Activated T-helper 9 cell treated with anti-CD3 and anti-CD28 coated beads, Interleukin-2, amount 50 U/mL, for 16 hours (primary cell): ENCODE measurements around the gene CYP46A1.

Source experiments
- DNase-seq: peaks from one replicate; pipeline ENCODE4 v3.0.0-alpha.2; 2020; ENCODE audit warnings: low read depth

The CYP46A1 gene

DNA sequence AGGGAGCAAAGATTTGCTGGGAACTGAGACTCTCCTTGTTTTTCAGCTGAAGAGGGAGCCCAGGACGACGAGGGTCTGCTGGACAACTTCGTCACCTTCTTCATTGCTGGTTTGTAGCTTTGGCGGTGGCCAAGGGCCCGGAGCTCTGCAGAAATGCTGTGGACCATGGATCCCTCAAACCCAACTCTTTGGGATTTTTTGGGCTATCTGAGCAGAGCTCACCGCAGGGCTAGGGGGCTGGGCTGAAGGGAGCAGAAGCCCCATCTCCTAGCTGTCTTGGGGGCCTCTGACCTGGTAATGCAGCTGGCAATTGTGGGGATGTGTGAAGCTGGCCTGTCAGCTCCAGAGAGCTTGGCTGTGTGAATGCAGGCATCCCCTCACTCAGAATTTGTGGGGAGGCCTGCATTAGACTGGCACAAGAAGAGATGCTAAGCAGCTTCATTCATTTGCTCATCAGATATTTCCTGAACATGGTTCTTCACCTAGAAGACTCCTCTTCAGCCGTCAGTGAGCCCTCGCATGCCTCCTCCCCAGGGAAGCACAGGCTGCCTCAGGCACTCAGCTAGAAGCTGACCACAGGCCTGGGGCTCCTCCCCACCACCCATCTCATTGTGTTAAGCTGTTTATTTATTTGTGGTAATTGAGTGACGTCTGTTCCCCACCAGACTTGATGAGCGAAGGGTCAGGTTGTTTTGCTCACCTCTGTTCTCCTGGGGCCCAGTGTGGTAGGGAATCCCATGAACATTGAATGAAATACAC, 32.2 kb downstream of the CYP46A1 start:
- DNase-seq = no peak

DNA sequence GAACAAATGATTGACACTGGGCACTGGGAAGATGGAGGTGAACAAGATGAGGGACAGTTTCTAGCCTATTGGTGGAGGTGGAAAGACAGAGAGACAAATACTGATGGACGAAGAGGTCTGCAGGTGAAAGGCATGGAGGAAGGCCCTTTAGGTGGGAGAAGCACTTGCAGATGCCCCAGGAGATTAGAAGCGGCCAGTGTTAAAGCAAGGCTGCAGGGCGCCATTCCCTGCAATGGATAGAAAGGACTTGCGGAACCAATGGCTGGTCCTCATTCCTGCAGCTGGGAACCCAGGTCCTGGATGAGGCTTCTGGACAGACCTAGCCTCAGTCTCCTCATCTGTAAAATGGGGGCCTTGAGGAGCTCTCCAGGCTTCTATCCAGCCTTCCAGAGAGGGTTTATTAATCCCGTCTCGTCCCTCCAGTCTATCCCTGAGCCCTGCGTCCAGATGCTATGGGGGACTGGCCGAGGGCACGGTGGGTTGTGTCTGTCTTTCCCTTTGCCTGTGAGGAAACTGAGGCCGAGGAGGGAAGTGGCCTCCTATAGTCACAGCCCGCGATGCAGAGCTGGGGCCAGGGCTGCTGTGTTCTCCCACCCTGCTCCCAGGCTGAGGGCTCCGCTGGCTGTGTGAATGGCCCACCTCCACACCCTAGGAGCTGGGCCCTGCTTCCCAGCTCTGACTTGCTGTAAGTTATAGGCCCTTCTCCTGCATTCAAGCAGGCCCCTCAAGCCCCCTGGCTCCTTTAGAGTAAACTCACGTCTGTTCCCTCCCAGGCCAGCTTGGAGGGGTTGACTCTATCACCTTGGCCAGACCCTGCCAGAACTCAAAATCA, 33.0 kb downstream of the CYP46A1 start:
- no peak for DNase-seq

DNA sequence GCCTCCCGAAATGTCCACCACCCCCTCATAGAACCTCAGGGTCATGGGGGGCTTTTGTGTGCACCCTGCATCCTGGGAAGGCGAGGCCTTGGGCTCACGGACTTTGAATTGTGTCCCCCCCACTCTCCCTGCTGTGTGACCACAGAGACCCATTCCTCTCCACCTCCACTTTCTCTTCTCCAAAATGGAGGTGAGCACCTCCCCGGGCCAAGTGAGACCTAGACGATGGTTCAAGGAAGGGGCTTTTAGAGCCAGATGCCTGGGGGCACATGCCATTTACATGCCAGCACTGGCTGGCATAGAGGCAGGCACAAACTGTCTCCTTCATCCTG, 33.5 kb downstream of the CYP46A1 start:
- no peak for DNase-seq

DNA sequence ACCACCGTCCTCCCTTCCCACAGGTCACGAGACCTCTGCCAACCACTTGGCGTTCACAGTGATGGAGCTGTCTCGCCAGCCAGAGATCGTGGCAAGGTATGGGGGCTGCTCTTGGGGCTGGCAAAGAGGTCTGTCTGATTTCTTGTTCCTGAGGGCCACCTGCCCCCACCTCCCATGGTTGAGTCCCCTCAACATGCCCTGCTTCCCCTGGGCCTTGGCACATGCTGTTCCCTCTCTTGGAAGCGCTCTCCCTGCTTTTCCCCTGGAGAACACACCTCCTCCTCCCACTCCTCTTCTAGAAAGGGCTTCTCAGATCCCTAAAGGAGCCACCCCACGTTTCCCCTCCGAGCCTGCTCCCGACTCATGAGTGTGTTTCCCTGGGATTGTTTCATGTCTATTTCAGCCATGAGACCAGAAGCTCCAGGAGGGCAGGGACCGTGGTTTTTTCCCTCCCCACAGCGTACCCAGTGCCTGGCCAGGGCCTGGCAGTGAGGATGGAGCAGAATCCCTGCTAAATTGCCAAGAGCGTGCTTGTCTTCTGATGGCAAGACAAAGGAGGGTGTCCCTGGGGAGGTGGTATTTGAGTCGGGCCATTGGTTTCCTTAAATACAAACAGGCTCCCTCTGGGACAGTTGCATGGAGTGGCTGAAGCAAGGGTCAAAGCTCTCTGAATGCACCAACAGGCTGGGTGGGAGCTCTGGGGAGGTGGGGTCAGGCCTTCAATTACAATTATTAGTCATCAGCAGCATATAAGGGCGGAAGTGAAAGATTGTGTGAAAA, 34.1 kb downstream of the CYP46A1 start:
- no peak for DNase-seq

DNA sequence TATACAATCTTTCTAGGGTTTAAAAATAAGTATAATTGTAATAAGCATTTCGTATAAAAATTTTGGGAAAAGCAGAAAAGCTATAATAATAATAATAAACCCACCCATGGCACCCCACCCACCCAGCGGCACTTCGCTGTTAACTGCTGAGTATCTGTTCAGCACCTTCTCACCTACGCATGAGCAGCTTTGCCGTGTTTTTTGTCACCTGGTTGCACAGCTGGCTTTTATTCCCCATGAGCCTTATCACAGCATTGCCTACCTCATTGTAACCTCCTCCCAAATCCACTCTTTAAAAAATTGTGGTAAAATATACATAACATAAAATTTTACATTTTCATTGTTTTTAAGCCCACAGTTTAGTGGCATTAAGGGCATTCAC, 34.7 kb downstream of the CYP46A1 start:
- no peak for DNase-seq

DNA sequence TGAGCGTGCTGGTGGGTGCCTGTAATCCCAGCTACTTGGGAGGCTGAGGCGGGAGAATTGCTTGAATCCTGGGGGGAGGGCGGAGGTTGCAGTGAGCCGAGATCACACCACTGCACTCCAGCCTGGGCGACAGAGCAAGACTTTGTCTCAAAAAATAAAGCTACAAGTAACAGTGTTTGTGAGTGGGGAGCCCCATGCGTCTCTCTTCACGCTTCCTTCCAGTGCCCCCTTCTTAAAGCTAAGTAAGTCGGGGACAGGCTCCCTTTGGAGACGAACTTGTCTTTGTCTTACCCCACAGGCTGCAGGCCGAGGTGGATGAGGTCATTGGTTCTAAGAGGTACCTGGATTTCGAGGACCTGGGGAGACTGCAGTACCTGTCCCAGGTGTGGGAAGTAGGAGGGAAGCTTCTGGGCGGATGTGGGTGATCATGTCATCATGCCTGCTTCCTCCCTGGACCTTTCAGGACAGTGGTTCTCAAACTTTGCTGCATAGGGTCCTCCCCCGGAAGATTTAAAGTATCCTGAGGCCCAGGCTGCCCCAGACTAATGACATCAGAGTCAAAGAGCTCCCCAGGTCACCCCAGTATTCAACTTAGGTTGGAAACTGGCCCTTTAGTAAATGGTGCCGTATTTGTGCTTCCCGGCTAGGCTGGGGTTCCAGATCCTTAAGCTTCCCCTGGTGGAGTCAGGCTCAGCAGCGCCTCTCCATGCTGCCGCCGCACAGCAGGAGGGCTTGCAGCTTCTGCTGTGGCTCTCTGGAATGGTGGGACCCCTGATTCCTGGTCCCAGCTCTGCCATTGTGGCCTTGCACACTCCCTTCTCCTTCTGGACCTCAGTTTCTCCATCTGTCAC, 37.1 kb downstream of the CYP46A1 start:
- no peak for DNase-seq

DNA sequence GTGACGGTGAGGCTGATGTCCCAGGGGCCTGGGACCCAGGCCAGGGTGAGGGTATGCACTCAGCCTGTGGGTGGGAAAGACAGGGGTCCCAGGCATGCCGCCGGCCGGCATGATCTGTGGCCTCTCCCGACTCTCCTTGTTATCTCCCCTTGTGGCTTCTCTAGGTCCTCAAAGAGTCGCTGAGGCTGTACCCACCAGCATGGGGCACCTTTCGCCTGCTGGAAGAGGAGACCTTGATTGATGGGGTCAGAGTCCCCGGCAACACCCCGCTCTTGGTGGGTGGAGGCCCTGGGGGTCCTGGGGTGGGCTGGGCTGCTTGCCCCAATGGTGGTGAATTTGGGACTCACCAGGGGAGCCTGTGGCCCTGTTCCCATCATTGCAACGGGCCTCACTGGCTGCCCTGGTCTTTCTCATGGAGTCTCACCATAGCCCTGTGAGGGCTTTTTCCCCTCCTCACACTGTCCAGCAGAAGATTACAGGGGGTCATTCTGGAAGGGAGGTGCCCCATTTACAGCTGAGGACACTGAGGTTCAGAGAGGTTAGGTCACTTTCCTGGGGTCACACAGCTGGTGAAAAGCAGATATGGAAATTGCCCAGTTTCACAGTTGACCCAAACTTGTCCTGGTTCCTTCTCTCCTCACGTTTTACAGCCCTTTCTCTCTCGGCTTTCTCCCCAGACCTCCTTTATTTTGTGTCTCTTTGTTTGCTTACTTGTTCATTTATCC, 37.9 kb downstream of the CYP46A1 start:
- no peak for DNase-seq

DNA sequence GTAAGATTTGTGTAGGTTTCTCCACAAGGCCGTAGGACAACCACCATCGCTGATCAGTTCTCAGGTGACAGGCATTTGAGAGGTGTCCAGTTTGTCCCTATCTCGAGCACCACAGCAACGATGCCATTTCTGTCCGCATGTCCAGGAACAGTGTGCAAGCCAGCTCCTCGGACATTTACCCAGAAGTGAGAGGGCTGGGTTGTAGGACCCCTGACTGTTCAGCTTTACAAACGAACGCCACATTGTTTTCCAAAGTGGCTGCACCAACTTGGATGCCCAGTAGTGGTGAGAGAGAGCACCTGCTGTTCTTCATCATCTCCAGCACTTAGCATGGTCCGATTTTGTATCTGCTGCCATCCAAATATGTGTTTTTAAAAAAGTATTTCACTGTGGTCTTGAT, 38.6 kb downstream of the CYP46A1 start:
- DNase-seq = no peak

DNA sequence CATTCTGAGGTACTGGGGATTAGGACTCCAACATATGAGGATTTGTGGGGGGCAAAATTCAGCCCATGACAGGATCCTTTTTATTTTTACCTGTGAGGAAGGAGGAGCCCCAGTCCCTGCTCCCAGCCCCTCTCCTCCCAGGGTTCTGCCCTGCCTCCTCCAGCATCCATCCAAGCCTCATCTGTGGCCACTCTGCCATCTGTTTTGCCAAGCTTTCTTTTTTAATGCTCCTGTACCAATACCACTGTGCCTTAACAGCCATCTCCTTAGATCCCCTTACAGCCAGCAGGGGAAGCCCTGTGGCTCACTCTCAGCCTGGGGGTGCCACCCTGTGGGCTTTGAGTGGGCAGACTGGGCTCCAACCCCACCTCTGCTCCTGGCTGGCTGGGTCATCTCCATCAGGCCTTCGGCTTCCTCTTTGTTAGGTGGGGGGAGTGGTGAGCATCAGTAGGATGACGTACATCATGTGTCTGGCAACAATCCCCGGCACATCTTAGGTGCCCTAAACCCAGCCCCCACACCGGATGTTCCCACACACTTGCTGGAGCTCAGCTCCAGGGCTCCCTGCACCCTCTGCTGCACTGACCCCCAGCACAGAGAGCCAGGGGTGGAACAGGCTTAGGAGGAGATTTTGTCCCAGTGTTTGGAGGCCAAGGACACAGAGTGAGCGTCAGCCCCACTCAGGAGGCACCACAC, 40.2 kb downstream of the CYP46A1 start:
- DNase-seq = no peak

DNA sequence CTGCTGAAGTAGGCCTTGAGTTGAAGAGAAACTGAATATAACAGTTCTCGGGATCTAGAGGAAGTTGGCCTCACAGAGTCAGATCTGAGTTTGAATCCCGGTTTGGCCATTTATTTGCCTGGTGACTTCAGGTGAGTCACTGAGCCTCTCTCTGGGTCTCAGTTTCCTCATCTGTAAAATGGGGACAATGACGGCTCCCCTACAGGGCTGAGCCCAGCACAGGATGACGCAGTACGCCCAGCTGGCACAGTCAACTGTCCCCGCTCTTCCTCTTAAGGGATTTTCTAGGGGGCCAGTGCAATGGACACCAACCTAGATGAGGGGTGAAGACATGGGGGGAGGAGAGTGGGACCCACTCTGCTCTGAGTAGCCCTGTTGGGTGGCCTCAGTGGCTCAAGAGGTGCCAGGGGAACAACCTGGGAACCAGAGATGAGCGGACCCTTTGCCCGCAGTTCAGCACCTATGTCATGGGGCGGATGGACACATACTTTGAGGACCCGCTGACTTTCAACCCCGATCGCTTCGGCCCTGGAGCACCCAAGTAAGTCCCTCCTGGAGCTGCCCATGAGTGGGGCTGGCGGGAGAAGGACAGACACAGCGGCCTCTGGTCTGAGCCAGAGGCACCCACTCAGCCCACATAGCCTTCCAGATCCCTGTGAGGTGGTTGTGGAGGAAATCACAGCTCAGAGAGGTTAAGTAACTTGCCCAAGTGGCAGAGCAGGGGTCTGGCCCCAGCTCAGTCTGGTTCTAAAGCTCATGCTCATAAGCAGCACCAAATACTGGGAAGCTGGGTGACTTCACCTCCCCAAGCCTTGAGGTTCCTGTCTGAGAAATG, 41.1 kb downstream of the CYP46A1 start:
- no peak for DNase-seq

DNA sequence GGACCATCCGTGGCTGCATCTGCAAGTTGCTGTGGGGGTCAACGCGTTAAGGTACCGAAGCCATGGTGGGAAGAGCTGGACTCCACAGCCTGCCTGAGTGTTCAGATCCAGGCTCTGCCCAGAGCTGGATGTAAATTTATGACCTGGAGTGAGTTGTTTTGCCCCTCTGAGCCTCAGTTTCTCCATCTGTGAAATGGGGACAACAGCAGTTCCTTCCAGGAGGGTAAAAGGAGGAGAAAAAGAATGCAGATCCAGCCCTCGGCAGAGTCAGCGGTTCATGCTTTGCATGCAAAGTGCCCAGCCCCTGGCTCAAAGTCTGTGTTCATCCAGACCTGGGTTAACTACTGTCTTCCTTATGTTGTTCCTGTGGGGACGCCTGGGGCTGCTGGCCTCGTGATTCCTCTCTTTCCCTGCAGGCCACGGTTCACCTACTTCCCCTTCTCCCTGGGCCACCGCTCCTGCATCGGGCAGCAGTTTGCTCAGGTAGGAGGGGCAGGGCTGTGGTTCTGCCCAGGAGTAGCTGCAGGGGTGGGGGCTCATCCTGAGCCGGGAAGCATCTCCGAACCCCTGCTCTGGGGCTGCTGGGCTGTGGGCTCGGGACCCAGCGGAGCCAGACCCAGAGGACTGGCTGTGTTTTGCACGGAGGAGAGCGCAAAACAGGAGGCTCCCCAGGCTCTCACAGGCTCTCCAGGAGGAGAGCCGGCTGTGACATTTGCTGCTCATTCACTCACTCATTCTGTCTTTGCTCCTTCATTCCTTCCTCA, 41.9 kb downstream of the CYP46A1 start:
- DNase-seq = no peak

DNA sequence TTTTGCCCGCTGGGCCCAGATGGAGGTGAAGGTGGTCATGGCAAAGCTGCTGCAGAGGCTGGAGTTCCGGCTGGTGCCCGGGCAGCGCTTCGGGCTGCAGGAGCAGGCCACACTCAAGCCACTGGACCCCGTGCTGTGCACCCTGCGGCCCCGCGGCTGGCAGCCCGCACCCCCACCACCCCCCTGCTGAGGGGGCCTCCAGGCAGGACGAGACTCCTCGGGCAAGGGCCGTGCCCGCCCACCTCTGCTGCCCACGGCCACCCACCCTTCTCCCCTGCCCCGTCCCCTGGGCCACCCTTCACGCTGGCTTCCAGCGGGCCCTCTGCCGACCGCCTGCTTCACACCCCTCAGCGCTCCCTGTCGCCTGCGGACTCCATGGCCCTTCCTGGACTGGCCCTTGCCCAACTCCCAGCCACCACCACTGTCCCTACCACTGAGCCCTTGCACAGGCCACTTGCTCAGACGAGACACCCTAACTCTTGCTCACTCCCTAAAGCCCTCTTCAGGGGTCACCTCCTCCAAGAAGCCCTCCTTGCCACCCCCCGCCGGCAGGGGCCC, 42.5 kb downstream of the CYP46A1 start:
- no peak for DNase-seq

DNA sequence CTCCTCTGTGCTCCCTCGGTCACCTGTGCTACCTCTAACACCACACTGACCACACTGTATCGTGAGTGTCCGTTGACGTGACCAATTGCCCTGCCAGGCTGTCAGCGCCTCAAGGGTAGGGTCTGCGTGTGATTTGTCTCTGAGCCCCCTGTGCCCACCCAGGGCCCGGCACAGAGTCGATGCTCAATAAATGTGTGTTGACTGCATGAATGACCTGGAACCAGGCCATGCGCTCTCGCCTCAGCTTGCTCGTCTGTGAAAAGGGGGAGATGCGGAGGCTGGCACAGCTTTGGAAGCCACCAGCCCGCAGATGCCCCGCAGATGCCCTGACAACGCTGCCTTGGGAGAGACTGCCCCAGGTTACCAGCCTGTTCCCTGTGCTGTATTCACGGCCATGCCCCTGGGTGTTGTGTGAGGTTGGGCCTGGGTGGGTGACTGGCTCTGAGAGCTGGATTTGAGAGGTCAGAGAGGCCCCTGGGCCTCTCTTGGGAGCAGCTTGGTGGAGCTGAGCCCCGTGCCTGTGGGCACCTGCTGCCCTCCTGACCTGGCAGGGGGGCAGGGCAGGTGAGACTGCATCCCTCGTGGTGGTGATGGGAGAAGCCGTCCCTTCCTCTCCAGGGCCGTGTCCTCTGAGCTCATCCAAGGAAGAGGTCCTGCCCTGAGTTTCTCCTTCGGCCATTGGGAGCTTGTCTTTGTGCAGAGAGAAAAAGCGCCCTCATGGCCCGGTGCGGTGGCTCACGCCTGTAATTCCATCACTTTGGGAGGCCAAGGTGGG, 43.2 kb downstream of the CYP46A1 start:
- no peak for DNase-seq

DNA sequence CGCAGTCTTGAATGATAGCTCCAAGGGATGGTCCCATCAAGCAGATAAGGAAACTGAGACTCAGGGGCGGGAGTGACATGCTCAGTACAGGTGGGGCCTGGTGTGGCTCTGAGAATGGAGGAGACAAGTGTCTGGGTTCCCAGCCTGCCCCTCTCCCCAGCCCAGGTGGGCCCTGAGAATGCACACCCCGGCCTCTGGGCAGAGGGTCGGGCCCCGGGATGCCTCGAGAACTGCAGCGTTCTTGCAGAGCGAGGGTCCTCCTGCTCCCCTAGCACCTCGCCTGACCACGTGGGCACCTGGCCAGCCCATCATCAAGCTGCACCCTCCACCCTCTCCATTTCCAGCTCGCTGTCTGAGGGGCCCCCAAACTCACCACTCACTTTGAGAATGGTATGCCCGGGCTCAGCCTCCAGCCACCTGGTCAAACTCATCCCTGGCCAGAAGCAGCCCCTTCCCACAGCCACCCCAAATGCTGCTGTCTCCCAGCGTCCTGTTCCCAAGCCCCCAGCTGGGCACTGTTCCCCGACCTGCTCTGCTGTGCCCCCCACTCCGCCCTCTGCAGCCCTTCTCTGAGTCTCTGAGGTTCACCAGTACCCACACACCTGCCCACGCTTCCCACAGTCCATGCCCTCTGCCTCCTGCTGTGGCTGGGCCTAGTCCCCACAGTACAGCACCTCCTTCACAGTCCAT, 44.3 kb downstream of the CYP46A1 start:
- no peak for DNase-seq

DNA sequence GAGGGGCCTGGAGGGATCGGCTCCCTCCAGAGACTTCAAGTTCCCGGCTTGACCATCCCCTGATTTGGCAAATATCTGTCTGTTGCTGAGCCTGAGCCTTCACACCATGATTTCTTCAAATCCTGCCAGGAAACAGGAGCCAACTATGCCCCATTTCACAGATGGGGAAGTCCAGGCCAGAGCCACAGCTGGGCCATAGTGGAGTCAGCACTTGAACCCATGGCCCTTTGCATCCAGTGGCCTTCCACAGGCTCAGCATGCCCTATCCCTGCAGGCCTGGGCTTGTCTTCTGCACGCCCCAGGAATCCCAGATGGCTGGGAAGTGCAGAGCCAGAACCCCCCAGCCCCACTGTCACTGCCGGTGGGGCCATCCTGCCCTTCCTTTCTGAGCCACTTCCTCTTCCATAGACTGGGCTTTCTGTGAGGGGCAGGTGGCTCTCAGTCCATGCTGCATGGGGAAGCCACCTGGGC, 44.9 kb downstream of the CYP46A1 start:
- no peak for DNase-seq

DNA sequence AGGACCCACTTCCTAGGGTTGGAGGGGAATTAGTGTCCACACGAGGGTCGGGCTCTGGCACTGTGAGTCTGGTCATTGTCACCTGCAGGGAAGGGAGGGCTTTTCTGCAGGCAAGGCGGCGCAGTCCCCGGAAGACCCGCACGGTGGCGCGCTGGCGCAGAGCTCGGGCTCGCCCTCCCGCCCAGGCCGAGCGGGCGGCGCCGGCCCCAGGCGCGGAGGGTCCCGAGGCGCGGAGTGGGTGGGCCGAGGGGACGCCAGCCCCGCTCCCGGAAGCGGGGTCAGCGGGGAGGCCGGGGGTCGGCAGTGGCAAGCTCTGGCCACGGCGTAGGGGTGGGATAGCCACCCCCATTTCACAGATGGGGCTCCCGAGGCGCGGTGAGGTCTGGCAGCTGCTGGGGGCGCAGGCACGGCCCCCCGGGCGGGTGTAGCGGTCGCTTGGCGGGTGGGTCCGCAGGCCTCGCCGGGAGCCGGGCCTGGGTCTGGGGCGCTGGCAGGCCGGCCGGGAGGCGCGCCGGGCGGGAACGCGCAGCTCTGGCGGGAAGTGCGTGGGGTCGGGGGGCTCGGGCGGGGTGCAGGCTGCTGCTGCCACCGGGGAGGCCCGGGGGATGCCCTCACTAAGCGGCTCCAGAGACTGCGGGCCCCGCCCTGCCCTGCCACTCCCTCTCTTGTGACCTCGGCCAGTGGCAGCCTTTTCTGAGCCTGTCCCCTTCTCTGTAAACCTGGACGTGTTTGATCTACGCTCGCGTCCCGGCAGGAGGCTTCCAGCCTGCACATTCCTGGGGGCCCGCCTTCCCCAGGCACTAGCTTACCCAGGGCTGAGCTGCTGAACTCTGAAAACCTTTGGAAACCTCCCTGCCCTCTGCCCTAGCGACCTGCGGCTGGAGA, 46.1 kb downstream of the CYP46A1 start:
- DNase-seq = peak; percentile 47
